ENCODE results near the gene C2CD2. TPM values are rescaled to one million over a fixed set of nuclear protein-coding genes. Genes with fewer than 3 reads are reported as not detected.

C2CD2 gene
- total RNA-seq, 2 experiments from 2014 or later, result 8.2 to 8.8 TPM

DNA sequence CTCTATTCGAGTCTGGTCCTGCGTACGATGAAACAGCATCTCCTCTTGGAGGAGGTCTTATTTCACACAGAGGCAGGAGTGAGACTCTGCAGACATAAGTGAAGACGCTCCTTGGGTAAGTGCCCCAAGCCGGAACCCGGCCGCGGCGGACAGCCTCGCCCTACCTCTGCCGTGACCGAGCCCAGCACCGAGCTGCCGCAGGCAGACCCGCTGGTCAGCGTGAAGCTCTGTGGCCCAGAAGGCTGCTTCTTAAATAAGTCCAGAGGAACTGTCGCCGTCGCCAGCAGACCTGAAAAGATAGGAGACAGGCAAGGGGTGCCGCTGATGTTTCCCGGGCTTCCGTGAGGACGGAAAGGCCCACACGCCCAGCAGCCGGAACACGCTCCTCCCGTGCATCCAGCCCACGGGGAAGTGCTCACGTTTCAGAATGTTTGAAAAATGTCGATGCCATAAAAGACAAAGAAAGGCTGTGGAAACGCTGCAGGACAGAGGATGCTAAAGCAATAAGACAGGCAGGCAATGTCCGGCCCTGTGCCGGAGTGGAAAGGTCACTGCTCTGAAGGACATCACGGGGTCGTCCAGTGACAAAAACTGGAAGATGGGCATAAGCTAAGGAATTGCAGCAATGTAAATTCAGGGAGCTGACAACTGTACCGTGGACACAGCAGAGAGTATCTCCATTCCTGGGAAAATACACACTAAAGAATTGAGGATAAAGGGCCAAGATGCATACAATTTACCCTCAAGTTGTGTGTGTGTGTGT is 46.1 kb downstream of the C2CD2 start:
- intact Hi-C loops (cut with DNase I, micrococcal nuclease), result no loop called here
- Mint-ChIP-seq H3K4me1 (ENCODE audit: low read depth) (no peaks in the 10 kb centered on the region), H3K4me3 (no peak overlapping the region), H3K27me3 (no peaks in the 10 kb centered on the region), H3K36me3 (ENCODE audit: low read depth) (peaks cover 87% of the 10 kb centered on the region), H3K27ac (no peak overlapping the region), H3K9me3 (no peaks in the 10 kb centered on the region)
- Histone ChIP-seq H3K4me3 (ENCODE audit: low read length) (no peak overlapping the region), H3K36me3 (ENCODE audit: insufficient read depth, low read length) (peaks cover 25% of the 10 kb centered on the region), H3K27ac (ENCODE audit: low read depth in 1 of 2, low read length in 2 of 2) (no peak overlapping the region), H3K27me3 (ENCODE audit: control insufficient read depth in 1 of 2, insufficient read depth in 2 of 2, low read length in 2 of 2) (no peaks in the 10 kb centered on the region), H3K9me3 (ENCODE audit: control insufficient read depth in 1 of 2, insufficient read depth in 1 of 2, low read length in 2 of 2) (no peaks in the 10 kb centered on the region), H3K4me1 (ENCODE audit: insufficient read depth, low read length) (no peaks in the 10 kb centered on the region)
- ChIA-PET POLR2A (no interaction called here), CTCF (no interaction called here)
- no peak for DNase-seq
- ATAC-seq (ENCODE audit: poor library complexity), result no peak
- TF ChIP-seq, protein P1, sequence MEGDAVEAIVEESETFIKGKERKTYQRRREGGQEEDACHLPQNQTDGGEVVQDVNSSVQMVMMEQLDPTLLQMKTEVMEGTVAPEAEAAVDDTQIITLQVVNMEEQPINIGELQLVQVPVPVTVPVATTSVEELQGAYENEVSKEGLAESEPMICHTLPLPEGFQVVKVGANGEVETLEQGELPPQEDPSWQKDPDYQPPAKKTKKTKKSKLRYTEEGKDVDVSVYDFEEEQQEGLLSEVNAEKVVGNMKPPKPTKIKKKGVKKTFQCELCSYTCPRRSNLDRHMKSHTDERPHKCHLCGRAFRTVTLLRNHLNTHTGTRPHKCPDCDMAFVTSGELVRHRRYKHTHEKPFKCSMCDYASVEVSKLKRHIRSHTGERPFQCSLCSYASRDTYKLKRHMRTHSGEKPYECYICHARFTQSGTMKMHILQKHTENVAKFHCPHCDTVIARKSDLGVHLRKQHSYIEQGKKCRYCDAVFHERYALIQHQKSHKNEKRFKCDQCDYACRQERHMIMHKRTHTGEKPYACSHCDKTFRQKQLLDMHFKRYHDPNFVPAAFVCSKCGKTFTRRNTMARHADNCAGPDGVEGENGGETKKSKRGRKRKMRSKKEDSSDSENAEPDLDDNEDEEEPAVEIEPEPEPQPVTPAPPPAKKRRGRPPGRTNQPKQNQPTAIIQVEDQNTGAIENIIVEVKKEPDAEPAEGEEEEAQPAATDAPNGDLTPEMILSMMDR (IDR thresholded peaks at IDR 0.05), result no peak

DNA sequence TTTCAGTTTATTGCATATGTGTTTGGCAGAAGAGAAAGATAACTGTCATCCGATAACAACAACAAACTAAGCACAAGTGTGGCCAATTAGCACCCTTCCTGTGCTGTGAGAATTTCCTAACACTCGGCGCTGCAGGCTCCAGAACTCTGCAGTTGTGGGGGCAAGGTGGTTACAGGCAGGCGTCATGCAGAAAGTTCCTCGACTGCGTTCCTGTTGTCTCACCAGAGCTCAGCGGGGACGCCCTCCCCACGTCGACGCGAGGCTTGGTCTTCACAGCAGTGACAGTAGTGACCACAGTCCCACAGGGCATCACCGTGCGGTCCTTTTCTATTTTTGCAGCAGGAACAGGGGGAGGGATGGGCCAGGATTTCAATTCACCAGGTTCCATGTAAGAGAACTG is 47.0 kb downstream of the C2CD2 start:
- H3K27me3 ChIP-seq (ENCODE audit: control insufficient read depth in 1 of 2, insufficient read depth in 2 of 2, low read length in 2 of 2), result no peaks in the 10 kb centered on the region

DNA sequence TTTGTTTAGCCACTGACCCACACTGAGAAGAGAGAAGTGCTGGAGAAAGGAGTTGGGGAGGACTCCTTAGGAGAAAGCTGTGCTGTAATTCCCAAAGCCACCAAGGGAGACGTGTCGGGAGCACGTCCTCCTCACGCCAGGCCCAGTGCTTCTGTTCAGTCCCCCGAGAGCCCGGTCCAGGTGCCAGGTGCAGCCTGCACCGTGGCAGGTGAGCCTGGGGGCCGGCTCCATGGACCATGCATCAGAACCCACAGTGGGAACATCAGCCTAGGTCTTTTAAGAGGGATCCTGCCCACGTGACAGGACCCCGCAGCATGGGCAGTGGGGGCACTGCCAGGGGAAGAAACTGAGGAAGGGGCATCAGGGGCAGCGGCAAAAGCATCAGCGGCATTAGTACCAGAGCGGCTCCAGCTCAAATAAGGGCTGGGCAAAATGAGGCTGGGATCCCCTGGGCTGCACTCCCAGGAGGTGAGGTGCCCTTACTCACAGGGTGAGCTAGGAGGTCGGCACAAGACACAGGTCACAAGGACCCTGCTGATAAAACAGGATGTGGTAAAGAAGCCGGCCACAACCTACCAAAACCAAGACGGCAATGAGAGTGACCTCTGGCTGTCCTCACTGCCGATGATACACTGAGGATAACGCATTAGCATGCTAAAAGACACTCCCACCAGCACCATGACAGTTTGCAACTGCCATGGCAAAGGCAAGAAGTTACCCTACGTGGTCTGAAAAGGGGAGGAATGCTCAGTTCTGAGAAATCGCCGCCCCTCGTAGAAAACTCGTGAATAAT is 50.1 kb downstream of the C2CD2 start:
- intact Hi-C loops (cut with DNase I, micrococcal nuclease), result no loop called here
- Mint-ChIP-seq H3K36me3 (ENCODE audit: low read depth) (peaks cover 77% of the 10 kb centered on the region), H3K27me3 (no peaks in the 10 kb centered on the region), H3K9me3 (no peaks in the 10 kb centered on the region), H3K4me1 (ENCODE audit: low read depth) (peaks cover 19% of the 10 kb centered on the region), H3K27ac (no peak overlapping the region), H3K4me3 (no peak overlapping the region)
- Histone ChIP-seq H3K27ac (ENCODE audit: low read depth in 1 of 2, low read length in 2 of 2) (no peak overlapping the region), H3K4me1 (ENCODE audit: insufficient read depth, low read length) (peaks cover 16% of the 10 kb centered on the region), H3K36me3 (ENCODE audit: insufficient read depth, low read length) (peaks cover 12% of the 10 kb centered on the region), H3K27me3 (ENCODE audit: control insufficient read depth in 1 of 2, insufficient read depth in 2 of 2, low read length in 2 of 2) (no peaks in the 10 kb centered on the region), H3K4me3 (ENCODE audit: low read length) (no peak overlapping the region), H3K9me3 (ENCODE audit: control insufficient read depth in 1 of 2, insufficient read depth in 1 of 2, low read length in 2 of 2) (no peaks in the 10 kb centered on the region)
- CTCF ChIA-PET, result no interaction called here
- ATAC-seq (ENCODE audit: poor library complexity), result no peak
- POLR2A ChIA-PET, result no interaction called here
- TF ChIP-seq, protein P1 (IDR thresholded peaks at IDR 0.05), result no peak
- DNase-seq, result no peak

More for the DNA sequence above, 47.0 kb downstream of the C2CD2 start:
- no peak overlapping the region for H3K27ac ChIP-seq (ENCODE audit: low read depth in 1 of 2, low read length in 2 of 2)
- H3K4me1 Mint-ChIP-seq (ENCODE audit: low read depth), result no peaks in the 10 kb centered on the region
- DNase-seq (no peak), ATAC-seq (ENCODE audit: poor library complexity) (no peak)
- peaks cover 91% of the 10 kb centered on the region for H3K36me3 Mint-ChIP-seq (ENCODE audit: low read depth)
- intact Hi-C loops (cut with DNase I, micrococcal nuclease), result no loop called here
- no peaks in the 10 kb centered on the region for H3K27me3 Mint-ChIP-seq
- H3K9me3 ChIP-seq (ENCODE audit: control insufficient read depth in 1 of 2, insufficient read depth in 1 of 2, low read length in 2 of 2), result no peaks in the 10 kb centered on the region
- CTCF ChIA-PET, result no interaction called here
- no peak overlapping the region for H3K4me3 Mint-ChIP-seq
- no peak overlapping the region for H3K4me3 ChIP-seq (ENCODE audit: low read length)
- TF ChIP-seq, protein P1 (IDR thresholded peaks at IDR 0.05), result no peak
- H3K4me1 ChIP-seq (ENCODE audit: insufficient read depth, low read length), result no peaks in the 10 kb centered on the region
- H3K27ac Mint-ChIP-seq, result no peak overlapping the region
- peaks cover 21% of the 10 kb centered on the region for H3K36me3 ChIP-seq (ENCODE audit: insufficient read depth, low read length)
- POLR2A ChIA-PET, result no interaction called here
- H3K9me3 Mint-ChIP-seq, result no peaks in the 10 kb centered on the region
